ENCODE results near the gene PDE4A. TPM values are rescaled to one million over a fixed set of nuclear protein-coding genes. Genes with fewer than 3 reads are reported as not detected.

Gene PDE4A
- total and polyA plus RNA-seq, 7 experiments from 2014 or later, result 0.47 to 51.8 (median 2.0) TPM

- no peaks in the 10 kb centered on the region for H3K36me3 ChIP-seq (ENCODE audit: control insufficient read depth in 2 of 3, insufficient read depth in 3 of 3, low read length in 3 of 3)
- peaks cover 0 to 6% (median 0%) of the 10 kb centered on the region in 11 donors for H3K9me3 Mint-ChIP-seq
- H3K27ac Mint-ChIP-seq, result peak overlapping the region in 8 of 9 donors; percentile 46 to 97 (median 70)
- H3K4me3 ChIP-seq (ENCODE audit: low read length), result no peak overlapping the region
- ChIA-PET CTCF (interaction anchor here (0.9 to 7.7 kb wide), 3 partner anchors 9 to 18 kb away, joined by 3 to 97 read pairs (median 8); partner anchors contain the start of gene CDC37), POLR2A (interaction anchor here (1.0 to 3.9 kb wide), 5 partner anchors 8 to 276 kb away, joined by 3 to 32 read pairs (median 4); partner anchors contain the start of genes CDC37 and ICAM1)
- no peaks in the 10 kb centered on the region for H3K9me3 ChIP-seq (ENCODE audit: control insufficient read depth in 2 of 3, low read length in 3 of 3)
- peaks cover 35 to 40% of the 10 kb centered on the region in 2 donors for H3K4me1 ChIP-seq (ENCODE audit: control insufficient read depth in 2 of 2, insufficient read depth in 2 of 2, low read length in 2 of 2)
- H3K36me3 Mint-ChIP-seq, result peaks cover 0 to 22% (median 3%) of the 10 kb centered on the region in 5 donors
- H3K27me3 Mint-ChIP-seq, result peaks cover 26 to 47% (median 40%) of the 10 kb centered on the region in 5 donors
- DNase-seq (no peak), ATAC-seq (no peak)
- intact Hi-C loops (cut with micrococcal nuclease), result loop anchor here in 1 of 2 donors (2.0 kb wide), 1 partner anchor 150 kb away; the partner anchor contains the start of gene CDKN2D
- H3K4me3 Mint-ChIP-seq, result peak overlapping the region; percentile 19 to 96 (median 54)
- H3K27me3 ChIP-seq (ENCODE audit: control insufficient read depth in 2 of 2, insufficient read depth in 2 of 2, low read length in 2 of 2), result peaks cover 18 to 35% of the 10 kb centered on the region in 2 donors
- peaks cover 26 to 63% (median 42%) of the 10 kb centered on the region in 7 donors for H3K4me1 Mint-ChIP-seq
- no peak overlapping the region for H3K27ac ChIP-seq (ENCODE audit: low read depth, low read length)
Observed at GRCh38 chr19:10418485-10419199, 1.7 kb upstream of the PDE4A start.

GRCh38 chr19:10419200-10419645 lies 1.1 kb upstream of the PDE4A start:
- no peak overlapping the region for H3K27ac ChIP-seq (ENCODE audit: low read depth, low read length)
- POLR2A ChIA-PET, result interaction anchor here (3.9 kb wide), 1 partner anchor 14 kb away, joined by 32 read pairs; the partner anchor contains the start of gene CDC37
- intact Hi-C loops (cut with micrococcal nuclease), result loop anchor here in 1 of 2 donors (2.0 kb wide), 1 partner anchor 150 kb away; the partner anchor contains the start of gene CDKN2D
- no peaks in the 10 kb centered on the region for H3K36me3 ChIP-seq (ENCODE audit: control insufficient read depth in 2 of 3, insufficient read depth in 3 of 3, low read length in 3 of 3)
- ATAC-seq (no peak), DNase-seq (peak in 1 of 9 donors; percentile 38)
- peaks cover 27 to 64% (median 43%) of the 10 kb centered on the region in 7 donors for H3K4me1 Mint-ChIP-seq
- H3K27me3 ChIP-seq (ENCODE audit: control insufficient read depth in 2 of 2, insufficient read depth in 2 of 2, low read length in 2 of 2), result peaks cover 18 to 41% of the 10 kb centered on the region in 2 donors
- peaks cover 41 to 45% of the 10 kb centered on the region in 2 donors for H3K4me1 ChIP-seq (ENCODE audit: control insufficient read depth in 2 of 2, insufficient read depth in 2 of 2, low read length in 2 of 2)
- H3K9me3 Mint-ChIP-seq, result peaks cover 0 to 6% (median 0%) of the 10 kb centered on the region in 11 donors
- H3K36me3 Mint-ChIP-seq, result peaks cover 0 to 22% (median 3%) of the 10 kb centered on the region in 5 donors
- peak overlapping the region; percentile 12 for H3K4me3 ChIP-seq (ENCODE audit: low read length)
- CTCF ChIA-PET, result interaction anchor here (7.7 kb wide), 1 partner anchor 14 kb away, joined by 97 read pairs; the partner anchor contains the start of gene CDC37
- peak overlapping the region; percentile 43 to 96 (median 78) for H3K4me3 Mint-ChIP-seq
- no peaks in the 10 kb centered on the region for H3K9me3 ChIP-seq (ENCODE audit: control insufficient read depth in 2 of 3, low read length in 3 of 3)
- peaks cover 26 to 49% (median 40%) of the 10 kb centered on the region in 5 donors for H3K27me3 Mint-ChIP-seq
- H3K27ac Mint-ChIP-seq, result peak overlapping the region; percentile 29 to 91 (median 74)

GRCh38 chr19:10419646-10420443 lies 493 bp upstream of the PDE4A start:
- Histone ChIP-seq H3K36me3 (ENCODE audit: control insufficient read depth in 2 of 3, insufficient read depth in 3 of 3, low read length in 3 of 3) (no peaks in the 10 kb centered on the region), H3K4me1 (ENCODE audit: control insufficient read depth in 2 of 2, insufficient read depth in 2 of 2, low read length in 2 of 2) (peaks cover 47 to 52% of the 10 kb centered on the region in 2 donors), H3K27me3 (ENCODE audit: control insufficient read depth in 2 of 2, insufficient read depth in 2 of 2, low read length in 2 of 2) (peaks cover 18 to 42% of the 10 kb centered on the region in 2 donors), H3K27ac (ENCODE audit: low read depth, low read length) (no peak overlapping the region), H3K4me3 (ENCODE audit: low read length) (peak overlapping the region; percentile 12), H3K9me3 (ENCODE audit: control insufficient read depth in 2 of 3, low read length in 3 of 3) (no peaks in the 10 kb centered on the region)
- H3K36me3 Mint-ChIP-seq, result peaks cover 0 to 18% (median 3%) of the 10 kb centered on the region in 5 donors
- H3K27ac Mint-ChIP-seq, result peak overlapping the region; percentile 29 to 91 (median 74)
- intact Hi-C loops (cut with micrococcal nuclease), result loop anchor here in 1 of 2 donors (2.0 to 10.0 kb wide), 2 partner anchors 149 to 315 kb away; partner anchors contain the start of genes ANGPTL6, CDKN2D and PPAN
- H3K27me3 Mint-ChIP-seq, result peaks cover 26 to 49% (median 41%) of the 10 kb centered on the region in 5 donors
- peak overlapping the region; percentile 43 to 96 (median 78) for H3K4me3 Mint-ChIP-seq
- DNase-seq, result peak in 6 of 9 donors; percentile 49 to 80 (median 54)
- peaks cover 0 to 5% (median 0%) of the 10 kb centered on the region in 11 donors for H3K9me3 Mint-ChIP-seq
- ChIA-PET POLR2A (interaction anchor here (1.5 to 3.9 kb wide), 3 partner anchors 13 to 16 kb away, joined by 5 to 32 read pairs (median 6); partner anchors contain the start of gene CDC37), CTCF (interaction anchor here (7.7 kb wide), 1 partner anchor 14 kb away, joined by 97 read pairs; the partner anchor contains the start of gene CDC37)
- ATAC-seq, result peak; percentile 3
- H3K4me1 Mint-ChIP-seq, result peaks cover 33 to 68% (median 46%) of the 10 kb centered on the region in 7 donors

GRCh38 chr19:10421240-10422045 lies 1.1 kb downstream of the PDE4A start:
- POLR2A ChIA-PET, result interaction anchor here (0.7 to 1.6 kb wide), 3 partner anchors 9 to 18 kb away, joined by 4 to 6 read pairs (median 5); partner anchors contain the start of gene CDC37

GRCh38 chr19:10422046-10422461 lies 1.7 kb downstream of the PDE4A start:
- peaks cover 18 to 45% of the 10 kb centered on the region in 2 donors for H3K27me3 ChIP-seq (ENCODE audit: control insufficient read depth in 2 of 2, insufficient read depth in 2 of 2, low read length in 2 of 2)
- Mint-ChIP-seq H3K27me3 (peaks cover 21 to 51% (median 47%) of the 10 kb centered on the region in 5 donors), H3K9me3 (peaks cover 0 to 2% (median 0%) of the 10 kb centered on the region in 11 donors), H3K36me3 (peaks cover 0 to 12% (median 3%) of the 10 kb centered on the region in 5 donors), H3K27ac (peak overlapping the region in 5 of 9 donors; percentile 12 to 85 (median 33)), H3K4me1 (peaks cover 38 to 70% (median 44%) of the 10 kb centered on the region in 7 donors), H3K4me3 (peak overlapping the region in 9 of 10 donors; percentile 3 to 93 (median 34))
- no peak overlapping the region for H3K27ac ChIP-seq (ENCODE audit: low read depth, low read length)
- no peak overlapping the region for H3K4me3 ChIP-seq (ENCODE audit: low read length)
- intact Hi-C loops (cut with micrococcal nuclease), result loop anchor here in 1 of 2 donors (10.0 kb wide), 1 partner anchor 317 kb away; the partner anchor contains the start of genes ANGPTL6 and PPAN
- CTCF ChIA-PET, result interaction anchor here (0.6 to 1.9 kb wide), 4 partner anchors 12 to 33 kb away, joined by 3 to 8 read pairs (median 6); partner anchors contain the start of gene CDC37
- no peaks in the 10 kb centered on the region for H3K9me3 ChIP-seq (ENCODE audit: control insufficient read depth in 2 of 3, low read length in 3 of 3)
- POLR2A ChIA-PET, result no interaction called here
- no peaks in the 10 kb centered on the region for H3K36me3 ChIP-seq (ENCODE audit: control insufficient read depth in 2 of 3, insufficient read depth in 3 of 3, low read length in 3 of 3)
- H3K4me1 ChIP-seq (ENCODE audit: control insufficient read depth in 2 of 2, insufficient read depth in 2 of 2, low read length in 2 of 2), result peaks cover 45 to 55% of the 10 kb centered on the region in 2 donors
- no peak for DNase-seq
- ATAC-seq, result no peak

More at GRCh38 chr19:10421240-10422045, 1.1 kb downstream of the PDE4A start:
- Histone ChIP-seq H3K27ac (ENCODE audit: low read depth, low read length) (no peak overlapping the region), H3K27me3 (ENCODE audit: control insufficient read depth in 2 of 2, insufficient read depth in 2 of 2, low read length in 2 of 2) (peaks cover 18 to 46% of the 10 kb centered on the region in 2 donors), H3K4me1 (ENCODE audit: control insufficient read depth in 2 of 2, insufficient read depth in 2 of 2, low read length in 2 of 2) (peaks cover 49 to 57% of the 10 kb centered on the region in 2 donors), H3K4me3 (ENCODE audit: low read length) (no peak overlapping the region), H3K9me3 (ENCODE audit: control insufficient read depth in 2 of 3, low read length in 3 of 3) (no peaks in the 10 kb centered on the region), H3K36me3 (ENCODE audit: control insufficient read depth in 2 of 3, insufficient read depth in 3 of 3, low read length in 3 of 3) (no peaks in the 10 kb centered on the region)
- Mint-ChIP-seq H3K27me3 (peaks cover 26 to 54% (median 47%) of the 10 kb centered on the region in 5 donors), H3K4me1 (peaks cover 38 to 71% (median 48%) of the 10 kb centered on the region in 7 donors), H3K9me3 (peaks cover 0 to 3% (median 0%) of the 10 kb centered on the region in 11 donors), H3K4me3 (peak overlapping the region in 8 of 10 donors; percentile 5 to 93 (median 48)), H3K36me3 (peaks cover 0 to 15% (median 3%) of the 10 kb centered on the region in 5 donors), H3K27ac (peak overlapping the region in 4 of 9 donors; percentile 2 to 85 (median 22))
- intact Hi-C loops (cut with micrococcal nuclease), result loop anchor here in 1 of 2 donors (1.0 to 10.0 kb wide), 3 partner anchors 10 to 317 kb away; partner anchors contain the start of genes ANGPTL6 and PPAN
- ATAC-seq, result no peak
- CTCF ChIA-PET, result interaction anchor here (0.6 to 1.9 kb wide), 4 partner anchors 11 to 33 kb away, joined by 3 to 8 read pairs (median 6); partner anchors contain the start of gene CDC37
- DNase-seq, result no peak
